ENCODE results near the gene PARD3.

- TF ChIP-seq CTCF (IDR thresholded peaks at IDR 0.05) = no peak
- no peak for TF ChIP-seq POLR2A (IDR thresholded peaks at IDR 0.05)
Observed at GRCh38 chr10:34717429-34717828, 97.7 kb downstream of the PARD3 start.

Measured in Peyer's patch (tissue), 4 donors.